Fibroblast of gingiva (primary cell): ENCODE measurements around the gene CC2D1B.

Source experiments
- DNase-seq: peaks from one replicate; pipeline ENCODE4 v3.0.0-alpha.2; 2011; ENCODE audit warnings: low read depth

The CC2D1B gene

DNA sequence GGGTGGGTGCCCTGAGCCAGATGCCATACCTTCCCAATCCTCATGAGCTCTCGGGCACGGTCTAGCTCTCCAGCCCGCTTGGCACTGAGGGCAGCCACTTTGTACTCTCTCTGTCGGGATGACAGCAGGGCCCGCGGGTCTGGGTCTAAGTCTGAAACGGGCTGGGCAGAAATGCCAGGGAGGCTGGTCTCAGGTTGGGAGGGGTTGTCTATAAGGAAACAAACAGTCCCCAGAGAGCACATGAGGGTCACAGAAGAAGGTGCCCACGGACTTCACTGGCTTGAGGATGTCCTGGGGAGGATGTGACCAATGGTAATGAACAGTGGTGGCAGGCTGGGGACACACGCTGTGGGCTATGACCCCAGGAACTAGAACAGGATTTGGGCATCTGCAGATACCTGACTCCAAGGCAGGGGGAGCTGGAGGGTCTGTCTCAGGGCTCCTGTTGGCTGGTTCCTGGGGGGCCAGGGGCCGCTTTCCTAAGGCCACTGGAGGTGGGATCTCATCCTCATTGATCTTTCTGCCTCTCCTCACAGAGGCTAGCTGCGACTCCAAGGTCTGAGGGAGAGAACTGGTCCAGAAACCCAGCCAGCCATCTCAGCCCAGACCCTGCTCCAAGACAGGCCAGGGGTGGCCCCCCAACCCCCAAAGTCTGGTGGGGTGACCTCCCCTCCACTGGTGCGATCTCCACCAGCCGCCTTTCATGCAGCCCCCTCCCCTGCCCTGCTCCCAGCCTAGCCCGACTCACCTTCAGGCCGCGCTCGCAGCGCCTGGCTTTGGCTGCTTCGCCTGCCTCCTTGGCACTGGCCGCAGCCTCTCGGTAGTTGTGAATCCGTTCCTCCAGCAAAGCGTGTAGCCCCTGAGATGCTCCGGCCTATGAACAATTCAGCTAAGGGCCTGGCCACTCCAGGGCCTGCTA, 6.1 kb downstream of the CC2D1B start:
- no peak for DNase-seq

DNA sequence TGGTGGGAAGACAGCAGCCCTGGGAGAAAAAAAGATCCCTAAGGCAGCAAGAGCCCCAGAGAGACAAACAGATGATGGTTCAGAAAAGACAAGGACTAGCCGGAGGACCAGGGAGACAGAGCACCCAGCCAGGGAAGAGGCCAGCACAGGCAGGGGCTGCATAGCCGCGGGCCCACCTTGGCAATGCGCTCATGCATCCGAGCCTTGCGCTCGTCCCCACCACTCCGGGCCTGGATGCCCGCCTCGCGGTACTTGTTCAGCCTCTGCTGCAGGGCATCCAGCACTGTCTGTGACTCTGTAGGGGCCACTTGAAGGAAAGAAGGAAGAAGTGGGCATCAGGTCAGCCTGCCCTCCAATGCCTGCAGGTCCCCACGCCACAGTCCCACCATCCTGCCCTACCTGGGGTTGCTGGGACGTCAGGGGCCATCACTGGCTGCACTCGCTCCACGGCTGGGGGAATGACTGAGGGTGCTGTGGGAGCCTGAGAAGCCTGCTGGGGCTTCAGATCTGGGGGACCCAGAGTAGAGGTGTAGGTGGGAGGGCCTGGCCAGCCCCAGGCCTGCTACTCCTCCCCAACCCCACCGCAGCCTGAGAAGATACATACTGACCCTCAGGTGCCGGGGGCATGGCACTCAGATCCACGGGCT, 7.0 kb downstream of the CC2D1B start:
- DNase-seq, result no peak

GRCh38 chr1:52357397-52357796, 8.6 kb downstream of the CC2D1B start:
- DNase-seq, result no peak

DNA sequence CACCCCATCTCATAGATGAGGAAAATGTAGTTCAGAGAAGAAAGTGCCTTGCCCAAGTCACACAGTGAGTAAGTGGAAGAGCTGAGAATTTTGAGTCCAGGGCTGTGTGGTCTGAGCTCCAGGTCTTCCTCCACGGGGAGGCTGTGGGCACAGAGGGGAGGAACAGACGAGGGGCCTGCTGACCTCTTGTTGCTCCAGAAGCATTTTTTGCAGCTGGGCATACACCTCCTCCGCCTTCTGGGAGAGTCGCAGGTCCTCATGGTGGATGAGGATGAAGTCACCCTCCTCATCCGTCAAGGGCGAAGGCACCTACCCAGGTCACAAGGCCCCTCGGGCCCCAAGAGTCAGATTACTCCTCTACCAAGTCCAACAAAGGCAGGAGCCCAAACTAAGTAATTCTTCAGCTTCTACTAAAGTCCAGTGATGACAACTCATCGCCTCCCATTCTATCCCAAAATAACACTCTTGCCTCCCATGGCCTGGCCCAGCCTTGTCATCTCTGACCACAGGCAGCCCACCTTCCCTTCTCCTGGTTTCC, 9.1 kb downstream of the CC2D1B start:
- no peak for DNase-seq

DNA sequence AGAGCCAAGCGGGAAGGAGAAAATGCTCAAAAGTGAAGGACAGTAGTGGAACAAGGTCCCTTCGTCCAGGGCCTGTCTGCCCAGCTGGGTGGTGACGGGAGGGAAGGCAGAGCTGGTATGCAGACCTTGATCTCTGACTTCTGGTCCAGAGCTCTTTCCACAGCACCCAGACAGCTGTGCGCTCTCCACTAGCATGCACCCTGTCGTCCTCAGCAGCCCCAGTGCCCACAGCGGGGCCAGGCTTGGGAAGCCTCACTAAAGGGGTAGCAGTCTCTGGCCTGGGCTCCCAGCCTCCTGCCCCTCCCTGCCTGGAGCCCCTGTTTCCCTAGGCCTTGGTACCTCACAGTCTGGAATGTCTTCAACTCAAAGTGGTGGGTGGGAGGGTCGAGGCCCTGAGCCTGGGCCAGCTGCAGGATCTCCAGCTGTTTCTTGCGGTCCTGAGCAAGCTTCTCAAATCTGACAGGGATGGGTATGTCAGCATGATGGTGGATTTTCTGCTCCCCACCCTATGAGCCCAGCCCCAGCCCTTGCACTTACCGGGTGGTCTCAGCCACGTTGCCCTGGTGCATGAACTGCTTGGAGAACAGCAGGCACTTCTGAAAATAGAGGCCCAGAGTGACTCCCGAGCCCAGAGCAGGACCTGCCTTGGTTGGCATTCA, 10.0 kb downstream of the CC2D1B start:
- no peak for DNase-seq

- no peak for DNase-seq
These were observed 10.6 kb downstream of the CC2D1B start for GRCh38 chr1:52355436-52355835.

DNA sequence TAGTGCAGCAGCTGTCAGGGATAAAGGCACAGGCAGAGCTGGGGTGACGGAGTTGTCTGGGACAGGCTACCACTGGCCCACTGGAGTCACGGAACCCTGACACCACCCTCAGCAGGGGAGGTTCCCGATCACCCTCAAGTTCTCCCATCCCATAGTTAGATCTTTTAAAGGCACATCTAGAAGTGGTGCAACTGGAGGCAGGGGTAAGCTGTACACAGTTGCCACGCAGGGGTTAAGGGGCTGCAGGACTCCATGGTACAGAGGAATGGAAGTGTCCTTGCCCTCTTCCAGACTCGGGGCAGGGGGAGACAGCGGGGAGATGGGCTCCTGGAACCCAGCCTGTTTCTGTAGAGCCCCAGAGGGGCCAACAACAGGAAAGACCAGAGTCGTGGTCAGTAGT, 13.3 kb downstream of the CC2D1B start:
- no peak for DNase-seq

DNA sequence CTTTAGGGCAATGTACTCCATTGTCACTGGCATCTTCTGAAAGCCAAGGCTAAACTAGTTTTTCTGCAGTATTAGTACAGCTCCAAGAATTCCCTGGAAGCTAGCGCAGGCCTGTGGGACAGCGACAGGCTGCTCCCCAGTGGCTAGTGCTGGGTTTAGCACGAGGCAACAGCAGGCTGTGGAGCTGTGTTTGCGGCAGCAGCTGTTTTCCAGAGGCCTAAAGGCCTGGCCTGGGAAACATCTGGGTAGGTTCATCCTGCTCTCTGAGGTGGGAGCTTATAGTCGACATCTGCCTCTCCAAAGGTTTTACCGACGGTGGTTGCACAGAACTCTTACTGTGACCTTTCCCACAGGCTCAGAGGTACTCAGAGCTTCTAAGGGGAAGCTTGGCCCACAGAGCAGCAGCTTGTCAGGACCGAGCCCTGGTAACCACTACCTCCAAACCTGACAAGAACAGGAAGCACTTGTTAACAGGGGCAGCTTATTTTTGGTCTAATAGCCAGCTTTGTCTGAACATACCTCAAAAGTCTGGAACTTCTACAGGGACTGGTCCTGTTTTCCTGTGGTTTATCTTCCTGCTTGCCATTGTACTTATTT, 17.2 kb downstream of the CC2D1B start:
- DNase-seq, result peak; percentile 15

DNA sequence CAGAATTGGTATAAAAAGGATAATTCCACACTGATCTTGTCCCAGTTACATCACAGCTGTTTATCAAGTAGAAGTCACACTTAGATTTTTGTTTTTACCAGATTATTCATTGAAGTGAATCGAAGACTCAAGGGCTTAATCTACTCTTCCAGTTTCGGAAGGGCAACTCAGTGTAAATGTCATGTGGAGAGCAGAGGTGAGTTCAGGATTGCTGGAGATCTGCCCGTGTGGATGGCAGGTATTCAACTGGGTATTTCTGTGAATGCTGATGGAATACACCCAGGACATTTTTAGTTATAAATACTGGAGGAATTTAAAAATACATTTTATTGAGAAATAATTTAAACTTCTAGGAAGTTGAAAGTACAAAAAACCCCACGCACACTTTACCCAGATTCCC, 19.4 kb downstream of the CC2D1B start:
- no peak for DNase-seq

GRCh38 chr1:52345252-52345651, 20.8 kb downstream of the CC2D1B start:
- no peak for DNase-seq

- no peak for DNase-seq
These were observed 22.0 kb downstream of the CC2D1B start for GRCh38 chr1:52343979-52344378.

DNA sequence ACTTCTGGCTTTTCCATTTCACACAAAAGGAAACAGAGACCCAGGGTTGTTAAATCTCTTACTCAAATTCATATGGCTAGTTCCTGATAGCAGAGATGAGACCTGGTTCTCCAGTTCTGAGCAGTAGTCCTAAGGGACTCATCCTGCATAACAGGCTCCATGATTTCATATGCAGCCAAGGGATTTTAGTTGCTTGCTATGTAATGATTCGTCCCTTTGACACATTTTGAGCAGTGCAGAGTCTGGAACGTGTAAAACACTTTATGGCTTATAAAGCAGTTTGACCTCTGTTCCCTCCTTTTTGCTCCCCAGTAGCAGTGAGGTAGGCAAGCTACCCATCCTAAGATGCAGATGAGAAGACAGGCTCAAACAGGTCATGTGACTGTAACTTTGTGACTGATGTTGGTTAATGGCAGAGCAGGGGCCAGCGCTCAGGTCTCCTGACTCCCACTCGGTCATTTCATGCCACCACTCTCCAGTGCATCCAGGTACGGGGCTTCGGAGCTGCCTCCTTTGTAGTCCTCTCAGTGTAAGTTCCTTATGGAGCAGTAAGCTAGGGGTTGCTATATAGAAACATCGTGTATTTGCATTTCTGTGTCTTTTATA, 24.2 kb downstream of the CC2D1B start:
- DNase-seq, result no peak

DNA sequence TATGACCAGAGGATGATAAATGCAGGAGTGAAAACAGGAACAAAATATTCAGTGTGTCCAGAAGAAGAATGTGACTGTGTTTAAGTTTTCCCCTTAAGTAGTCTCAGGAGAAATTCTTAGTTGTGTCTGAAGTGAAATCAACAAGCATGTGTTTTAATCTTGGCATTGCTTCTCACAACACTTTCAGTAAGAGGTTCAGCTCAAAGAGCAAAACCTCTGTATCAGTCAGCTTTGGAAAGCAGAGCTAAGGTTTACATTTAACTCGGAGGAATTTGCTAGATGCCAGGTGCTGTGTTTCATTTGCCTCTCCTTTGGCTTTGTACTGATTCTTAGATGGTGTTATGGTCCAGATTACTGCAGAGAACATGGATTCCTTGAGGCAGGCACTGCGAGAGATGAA, 28.6 kb downstream of the CC2D1B start:
- DNase-seq, result no peak

DNA sequence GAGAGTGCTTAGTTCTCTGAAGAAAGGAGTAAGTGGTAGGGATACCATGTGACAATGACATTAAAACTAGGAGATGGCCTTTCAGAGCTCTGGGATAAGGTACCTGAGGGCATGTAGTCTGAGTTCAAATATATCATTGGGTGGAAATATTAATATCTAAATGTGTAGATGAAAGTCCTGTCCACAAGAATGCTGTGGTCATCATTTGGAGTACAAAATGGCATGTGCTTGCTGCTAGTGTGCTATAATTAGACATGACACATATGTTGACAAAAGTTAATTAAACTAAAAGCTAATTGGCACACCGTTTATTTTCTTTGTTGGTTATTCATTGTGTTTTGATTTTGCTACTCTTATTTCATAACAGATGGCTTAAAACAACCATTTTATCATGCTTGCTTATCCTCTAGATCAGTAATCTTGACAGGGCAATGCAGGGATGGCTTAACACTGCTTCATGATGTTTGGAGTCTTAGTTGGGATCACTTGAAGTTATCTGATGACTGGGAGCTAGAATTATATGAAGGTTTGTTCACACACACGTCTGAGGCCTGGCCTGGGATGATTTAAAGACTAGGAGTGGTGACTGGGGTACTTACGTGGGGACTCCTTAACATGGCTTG, 31.0 kb downstream of the CC2D1B start:
- no peak for DNase-seq

GRCh38 chr1:52332411-52332810, 33.6 kb downstream of the CC2D1B start:
- no peak for DNase-seq

DNA sequence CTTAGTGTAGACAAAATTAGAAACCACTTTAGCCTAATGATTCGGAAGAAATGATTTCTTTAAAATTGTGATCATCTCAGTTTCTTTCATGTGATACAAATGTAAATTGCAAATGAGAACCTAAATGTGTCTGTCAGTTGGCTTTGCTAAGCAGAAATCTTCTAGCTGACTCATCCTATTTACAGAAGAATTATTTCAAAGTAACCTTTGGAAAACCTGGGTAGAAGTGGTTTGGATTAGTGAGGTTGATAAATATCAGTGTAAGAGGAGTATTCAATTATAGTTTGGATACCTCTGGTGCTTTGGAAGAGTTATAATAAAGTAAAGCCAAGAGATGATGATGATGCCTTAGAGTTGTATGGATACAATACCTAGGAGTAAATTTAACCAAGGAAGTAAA, 37.4 kb downstream of the CC2D1B start:
- DNase-seq, result no peak

DNA sequence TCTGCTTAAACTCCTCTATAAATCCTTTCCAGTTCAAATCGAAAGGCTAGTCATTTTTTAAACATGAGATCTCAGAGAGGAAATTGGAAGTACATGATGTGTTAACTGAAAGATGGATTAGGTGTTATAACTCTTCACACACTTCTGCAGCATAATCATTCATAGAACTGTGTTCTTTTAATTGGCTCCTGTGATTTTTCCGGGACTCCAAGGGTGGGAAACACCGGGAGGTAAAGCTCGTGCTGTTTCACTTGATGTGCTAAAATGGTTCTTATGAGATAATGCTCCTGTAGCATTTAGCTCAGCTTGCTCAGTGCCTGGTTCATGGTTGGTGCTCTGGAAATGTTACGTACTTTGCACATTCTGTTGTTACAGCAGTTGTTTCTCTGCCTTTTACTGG, 40.2 kb downstream of the CC2D1B start:
- no peak for DNase-seq

DNA sequence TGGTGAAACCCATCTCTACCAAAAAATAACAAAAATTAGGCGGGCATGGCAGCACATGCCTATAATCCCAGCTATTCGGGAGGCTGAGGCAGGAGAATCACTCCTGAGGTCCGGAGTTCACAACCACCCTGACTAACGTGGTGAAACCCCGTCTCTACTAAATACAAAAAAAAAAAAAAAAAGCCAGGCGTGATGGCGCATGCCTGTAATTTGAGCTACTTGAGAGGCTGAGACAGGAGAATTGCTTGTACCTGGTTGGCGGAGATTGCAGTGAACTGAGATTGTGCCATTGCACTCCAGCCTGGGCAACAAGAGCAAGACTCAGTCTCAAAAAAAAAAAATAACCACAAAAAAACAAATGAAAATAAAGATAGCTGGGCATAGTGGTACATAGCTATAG, 42.3 kb downstream of the CC2D1B start:
- no peak for DNase-seq

DNA sequence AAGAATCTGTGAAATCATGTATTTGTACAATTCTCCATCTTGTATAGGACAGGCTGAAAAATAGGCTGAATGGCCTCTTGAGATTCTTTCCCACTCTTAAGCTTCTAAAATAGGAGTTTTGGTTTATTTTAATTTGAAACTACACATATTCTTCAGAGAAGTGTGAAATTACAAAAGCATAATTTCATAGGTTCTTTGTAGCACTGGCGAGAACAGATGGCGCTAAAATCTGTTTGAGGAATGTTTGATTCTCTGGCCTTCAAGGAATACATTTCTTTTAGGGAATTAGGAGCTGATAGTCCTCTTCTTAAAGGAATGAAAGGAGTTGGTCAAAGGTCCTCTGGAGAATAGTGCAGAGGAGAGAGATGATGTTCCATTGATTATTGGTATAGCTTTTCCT, 44.9 kb downstream of the CC2D1B start:
- DNase-seq, result no peak

DNA sequence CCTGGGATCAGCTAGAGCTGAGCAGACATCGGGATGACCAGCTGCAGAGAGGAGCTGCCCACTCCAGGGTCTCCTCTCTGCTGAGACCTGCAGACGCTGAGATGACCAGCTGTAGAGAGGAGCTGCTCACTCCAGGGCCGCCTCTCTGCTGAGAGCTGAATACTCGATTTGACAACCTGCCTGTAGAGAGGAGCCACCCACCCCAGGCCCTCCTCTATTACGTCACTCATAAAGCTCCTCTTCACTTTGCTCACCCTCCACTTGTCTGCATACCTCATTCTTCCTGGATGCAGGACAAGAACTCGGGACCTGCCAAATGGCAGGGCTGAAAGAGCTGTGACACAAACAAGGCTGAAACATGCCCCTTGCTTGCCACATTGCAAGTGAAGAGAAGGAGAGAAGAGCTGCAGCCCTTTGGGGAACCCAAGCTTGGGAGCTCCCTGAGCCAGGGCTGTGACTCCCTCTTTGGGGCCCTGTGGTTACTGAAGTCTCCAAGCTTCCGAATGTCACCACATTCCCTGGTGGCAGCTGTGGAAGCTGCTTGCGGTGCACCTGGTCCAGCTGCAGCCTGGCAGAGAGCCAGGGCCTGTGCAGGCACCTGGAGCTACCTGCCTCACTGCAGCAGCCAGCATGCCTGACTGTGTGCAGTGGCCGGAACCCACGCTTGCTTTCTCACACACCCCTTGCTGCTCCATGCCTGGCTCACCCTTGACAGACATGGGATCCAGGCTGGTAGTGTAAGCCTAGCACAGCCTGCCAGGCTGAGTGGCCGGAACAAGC, 59.6 kb downstream of the CC2D1B start:
- no peak for DNase-seq
